ENCODE data around the gene OVOL1. TPM values are rescaled to one million over a fixed set of nuclear protein-coding genes. Genes with fewer than 3 reads are reported as not detected.

The OVOL1 gene
- total and polyA plus RNA-seq, 10 donors, result 0.03 to 0.47 (median 0.10) TPM; not detected in 6

DNA sequence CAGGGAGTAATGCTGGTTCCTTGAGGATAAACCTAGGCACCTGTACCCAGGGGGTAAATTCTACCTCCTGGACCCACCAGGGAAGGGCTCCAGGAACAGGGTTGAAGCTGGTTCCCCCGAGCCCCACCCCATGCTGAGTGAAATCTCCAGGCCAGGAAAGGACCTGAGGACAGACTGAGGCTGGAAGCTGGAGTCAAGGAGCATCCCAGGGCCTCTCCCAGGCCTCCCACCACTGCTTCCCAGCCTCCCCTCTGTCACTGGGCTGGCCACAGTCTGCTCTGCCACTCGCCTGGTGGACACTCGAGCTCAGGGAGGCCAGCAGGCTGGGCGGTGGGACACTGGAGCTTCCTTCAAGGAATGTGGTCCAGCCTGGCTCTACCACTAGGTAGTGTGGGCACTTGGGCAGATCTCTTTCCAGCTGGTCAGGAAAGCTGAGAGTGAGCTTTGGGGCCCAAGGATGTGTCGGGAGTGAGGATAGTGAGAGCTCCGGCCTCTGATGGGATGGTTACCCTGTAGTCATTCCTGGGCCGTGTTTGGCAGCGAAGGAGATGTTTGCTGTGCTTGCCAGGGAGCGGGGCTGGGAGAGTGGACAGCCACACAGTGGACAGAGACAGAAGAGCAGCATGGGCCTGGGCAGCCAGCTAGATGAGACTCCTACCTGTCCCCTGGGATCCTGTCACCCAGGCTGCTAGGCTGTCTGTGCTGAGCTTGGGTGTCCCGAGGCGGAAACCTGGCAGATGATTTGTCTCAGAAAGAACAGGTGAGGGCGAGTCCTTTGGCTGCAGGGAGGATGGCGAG is 3.4 kb downstream of the OVOL1 start:
- DNase-seq, result no peak
- WGBS, 5 donors, result 86 to 95% (median 93%) methylated on average over 8 to 13 of the region's 13 CpGs
- H3K4me3 ChIP-seq, result no peak overlapping the region
- peaks cover 11 to 75% (median 42%) of the 10 kb centered on the region in 7 donors for H3K27me3 ChIP-seq (replicated peaks in 1 of 7)
- H3K27ac ChIP-seq, result no peak overlapping the region
- no peaks in the 10 kb centered on the region for H3K36me3 ChIP-seq
- no peaks in the 10 kb centered on the region for H3K9me3 ChIP-seq
- H3K4me1 ChIP-seq, result peaks cover 15 to 56% (median 41%) of the 10 kb centered on the region in 6 donors
- no peak for TF ChIP-seq POLR2AphosphoS5 (IDR thresholded peaks at IDR 0.05)
- TF ChIP-seq, protein P1, sequence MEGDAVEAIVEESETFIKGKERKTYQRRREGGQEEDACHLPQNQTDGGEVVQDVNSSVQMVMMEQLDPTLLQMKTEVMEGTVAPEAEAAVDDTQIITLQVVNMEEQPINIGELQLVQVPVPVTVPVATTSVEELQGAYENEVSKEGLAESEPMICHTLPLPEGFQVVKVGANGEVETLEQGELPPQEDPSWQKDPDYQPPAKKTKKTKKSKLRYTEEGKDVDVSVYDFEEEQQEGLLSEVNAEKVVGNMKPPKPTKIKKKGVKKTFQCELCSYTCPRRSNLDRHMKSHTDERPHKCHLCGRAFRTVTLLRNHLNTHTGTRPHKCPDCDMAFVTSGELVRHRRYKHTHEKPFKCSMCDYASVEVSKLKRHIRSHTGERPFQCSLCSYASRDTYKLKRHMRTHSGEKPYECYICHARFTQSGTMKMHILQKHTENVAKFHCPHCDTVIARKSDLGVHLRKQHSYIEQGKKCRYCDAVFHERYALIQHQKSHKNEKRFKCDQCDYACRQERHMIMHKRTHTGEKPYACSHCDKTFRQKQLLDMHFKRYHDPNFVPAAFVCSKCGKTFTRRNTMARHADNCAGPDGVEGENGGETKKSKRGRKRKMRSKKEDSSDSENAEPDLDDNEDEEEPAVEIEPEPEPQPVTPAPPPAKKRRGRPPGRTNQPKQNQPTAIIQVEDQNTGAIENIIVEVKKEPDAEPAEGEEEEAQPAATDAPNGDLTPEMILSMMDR (IDR thresholded peaks at IDR 0.05 in 8 of 11, conservative IDR thresholded peaks at IDR 0.05 in 3 of 11), result no peak
- no peak for TF ChIP-seq POLR2A (IDR thresholded peaks at IDR 0.05)
- intact Hi-C loops (cut with DNase I; ENCODE audit: low total_unique reads), result no loop called here

DNA sequence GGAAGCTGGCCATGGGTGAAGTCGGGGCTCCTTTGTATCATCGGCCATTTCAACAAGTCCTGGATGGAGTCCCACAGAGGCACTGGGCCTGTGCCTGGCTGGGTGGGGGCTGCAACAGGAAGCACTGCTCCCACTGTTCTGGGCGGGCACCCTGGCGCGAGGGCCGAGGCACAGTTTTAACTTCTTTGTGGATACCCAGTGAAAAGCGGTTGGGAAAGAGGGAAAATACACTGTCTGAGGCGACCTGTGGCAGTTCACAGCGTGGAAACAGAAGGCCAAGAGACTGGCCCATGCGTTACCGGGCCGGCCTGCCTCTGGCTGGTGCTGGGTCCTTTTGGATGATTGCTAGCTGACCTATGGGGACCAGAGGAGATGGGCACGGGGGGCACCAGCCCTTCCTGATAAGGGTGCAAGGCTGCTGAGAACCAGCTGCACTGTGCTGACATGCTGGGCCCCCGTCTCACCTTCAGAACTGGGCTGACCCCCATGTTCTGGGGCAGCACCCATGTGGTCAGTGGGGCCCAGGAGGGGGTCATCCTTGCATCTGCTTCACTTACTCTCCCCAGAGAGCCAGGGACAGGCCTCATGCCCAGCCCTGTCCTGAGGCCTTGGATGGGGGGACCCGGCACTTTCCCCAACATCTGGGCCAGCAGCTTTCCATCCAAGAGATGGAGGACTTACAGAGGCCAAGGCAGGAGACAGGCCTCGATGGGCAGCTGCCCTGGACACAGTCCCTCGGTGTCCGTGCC is 4.2 kb downstream of the OVOL1 start:
- H3K4me1 ChIP-seq, result peaks cover 15 to 48% (median 37%) of the 10 kb centered on the region in 6 donors
- no peak for TF ChIP-seq POLR2A (IDR thresholded peaks at IDR 0.05)
- TF ChIP-seq, protein P1 (IDR thresholded peaks at IDR 0.05 in 8 of 11, conservative IDR thresholded peaks at IDR 0.05 in 3 of 11), result no peak
- TF ChIP-seq POLR2AphosphoS5 (IDR thresholded peaks at IDR 0.05), result no peak
- 85 to 90% (median 89%) methylated on average over 16 to 18 of the region's 18 CpGs for WGBS, 5 donors
- H3K27me3 ChIP-seq (replicated peaks in 1 of 7), result peaks cover 11 to 72% (median 36%) of the 10 kb centered on the region in 7 donors
- no peak for DNase-seq
- no peaks in the 10 kb centered on the region for H3K9me3 ChIP-seq
- H3K36me3 ChIP-seq, result no peaks in the 10 kb centered on the region
- intact Hi-C loops (cut with DNase I; ENCODE audit: low total_unique reads), result no loop called here
- H3K27ac ChIP-seq, result peak overlapping the region in 5 of 8 donors; percentile 33 to 76 (median 55)
- H3K4me3 ChIP-seq, result peak overlapping the region in 1 of 8 donors; percentile 7

- 27 to 45% (median 33%) methylated on average over 10 to 13 of the region's 13 CpGs for WGBS, 5 donors
- Histone ChIP-seq H3K4me1 (peaks cover 11 to 41% (median 31%) of the 10 kb centered on the region in 6 donors), H3K9me3 (no peaks in the 10 kb centered on the region), H3K27ac (peak overlapping the region in 5 of 8 donors; percentile 33 to 76 (median 55)), H3K36me3 (no peaks in the 10 kb centered on the region), H3K27me3 (replicated peaks in 1 of 7) (peaks cover 11 to 65% (median 29%) of the 10 kb centered on the region in 7 donors), H3K4me3 (peak overlapping the region in 1 of 8 donors; percentile 7)
- TF ChIP-seq POLR2AphosphoS5 (IDR thresholded peaks at IDR 0.05) (peak; percentile 81 to 90 (median 86)), POLR2A (IDR thresholded peaks at IDR 0.05) (no peak)
- TF ChIP-seq, protein P1 (IDR thresholded peaks at IDR 0.05 in 8 of 11, conservative IDR thresholded peaks at IDR 0.05 in 3 of 11), result no peak
- peak; percentile 91 for DNase-seq
- intact Hi-C loops (cut with DNase I; ENCODE audit: low total_unique reads), result no loop called here
Observed at GRCh38 chr11:65791719-65792213, 4.9 kb downstream of the OVOL1 start.
